MG63 (cell line): ENCODE data around the gene FCRLB. TPM values are rescaled to one million over a fixed set of nuclear protein-coding genes. Genes with fewer than 3 reads are reported as not detected.
"Not testable (repeated sequence)": the region's sequence is repeated elsewhere in the genome, so short reads cannot be mapped to it uniquely, and the experiment has no call there.

Source experiments
- DNase-seq: peaks from one replicate; pipeline ENCODE4 v3.0.0-alpha.2; 2020
- H3K27me3 ChIP-seq: fragments of 250-450 bp; sonication (Bioruptor Pico); 2 replicates; pipeline ENCODE4 v1.5.1; 2020; ENCODE audit warnings: mild to moderate bottlenecking, moderate library complexity
- H3K36me3 ChIP-seq: fragments of 250-450 bp; sonication (Bioruptor Pico); 2 replicates; pipeline ENCODE4 v1.5.1; 2020; ENCODE audit warnings: mild to moderate bottlenecking, moderate library complexity
- H3K4me3 ChIP-seq: fragments of 250-450 bp; sonication (Bioruptor Pico); 2 replicates; pipeline ENCODE4 v1.5.1; 2020; ENCODE audit warnings: mild to moderate bottlenecking, moderate library complexity
- H3K9me3 ChIP-seq: fragments of 250-450 bp; sonication (Bioruptor Pico); 2 replicates; pipeline ENCODE4 v1.5.1; 2020; ENCODE audit warnings: mild to moderate bottlenecking, moderate library complexity
- total RNA-seq: library from RNA; depleted of rRNA; stranded (reverse); fragments of >200 nt; shearing (Covaris generic); gene quantifications from 2 replicates; pipeline ENCODE4 v1.2.3, GENCODE V29; 2014; ENCODE audit warnings: low replicate concordance

The FCRLB gene
- total RNA-seq, 1 experiment from 2014 or later = 3.1 TPM

DNA sequence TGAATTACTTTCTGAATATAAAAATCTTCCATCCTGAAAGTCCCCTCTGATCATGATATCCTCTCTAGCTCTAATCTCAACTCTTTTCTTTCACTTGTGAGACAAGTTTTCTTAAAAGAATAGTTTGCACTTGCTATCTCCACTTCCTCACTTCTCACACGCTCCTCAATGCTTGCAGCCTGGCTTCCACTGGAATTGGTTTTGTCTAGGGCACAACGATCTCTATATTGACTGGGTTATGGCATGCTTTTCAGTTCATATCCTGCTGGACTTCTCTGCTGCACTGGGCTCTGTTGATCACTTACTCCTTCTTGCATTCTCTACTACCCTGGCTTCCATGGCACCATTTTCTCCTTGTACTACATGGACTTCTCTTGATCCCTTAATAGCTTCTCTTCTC lies 13.8 kb upstream of the FCRLB start:
- H3K27me3 ChIP-seq = no peaks in the 10 kb centered on the region
- no peak overlapping the region for H3K4me3 ChIP-seq
- no peaks in the 10 kb centered on the region; the same call in 1 of the 2 replicates for H3K9me3 ChIP-seq
- DNase-seq = no peak
- H3K36me3 ChIP-seq = no peaks in the 10 kb centered on the region

DNA sequence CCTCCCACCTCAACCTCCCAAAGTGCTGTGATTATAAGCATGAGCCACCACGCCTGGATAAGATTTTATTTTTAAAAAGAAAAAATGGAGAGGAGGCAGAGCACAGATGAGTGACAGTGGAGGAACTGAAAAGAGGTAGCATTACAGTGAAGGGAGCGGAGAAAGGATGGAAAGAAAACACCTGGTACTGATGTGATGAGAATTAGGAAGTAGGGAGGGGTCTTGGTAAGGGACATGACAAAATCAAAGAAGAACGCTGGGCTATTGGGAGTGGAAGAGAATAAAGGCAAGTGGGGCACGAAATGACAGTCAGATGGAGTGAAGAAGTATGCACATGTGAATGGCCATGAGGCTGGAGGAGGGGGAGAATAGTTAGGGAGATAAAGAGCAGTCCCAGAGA lies 12.0 kb upstream of the FCRLB start:
- DNase-seq = no peak

DNA sequence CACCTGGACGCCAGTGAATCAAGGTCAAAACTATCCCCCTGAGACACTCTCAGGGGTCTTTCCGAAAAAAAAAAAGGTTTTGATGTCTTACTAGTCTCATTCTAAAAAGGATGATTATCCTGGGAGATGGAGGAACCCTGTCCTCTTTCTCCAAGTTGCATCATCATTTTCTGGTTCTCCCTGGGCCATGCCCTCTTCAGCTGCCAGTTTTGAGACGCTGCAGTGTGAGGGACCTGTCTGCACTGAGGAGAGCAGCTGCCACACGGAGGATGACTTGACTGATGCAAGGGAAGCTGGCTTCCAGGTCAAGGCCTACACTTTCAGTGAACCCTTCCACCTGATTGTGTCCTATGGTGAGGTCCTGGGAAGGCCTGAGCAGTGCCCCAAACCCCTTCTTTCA lies 10.8 kb upstream of the FCRLB start:
- Histone ChIP-seq H3K9me3 (no peaks in the 10 kb centered on the region; the same call in 1 of the 2 replicates), H3K36me3 (no peaks in the 10 kb centered on the region)

More for the DNA sequence above, 12.0 kb upstream of the FCRLB start:
- Histone ChIP-seq H3K36me3 (no peaks in the 10 kb centered on the region), H3K4me3 (no peak overlapping the region), H3K27me3 (no peaks in the 10 kb centered on the region), H3K9me3 (no peaks in the 10 kb centered on the region; the same call in 1 of the 2 replicates)

DNA sequence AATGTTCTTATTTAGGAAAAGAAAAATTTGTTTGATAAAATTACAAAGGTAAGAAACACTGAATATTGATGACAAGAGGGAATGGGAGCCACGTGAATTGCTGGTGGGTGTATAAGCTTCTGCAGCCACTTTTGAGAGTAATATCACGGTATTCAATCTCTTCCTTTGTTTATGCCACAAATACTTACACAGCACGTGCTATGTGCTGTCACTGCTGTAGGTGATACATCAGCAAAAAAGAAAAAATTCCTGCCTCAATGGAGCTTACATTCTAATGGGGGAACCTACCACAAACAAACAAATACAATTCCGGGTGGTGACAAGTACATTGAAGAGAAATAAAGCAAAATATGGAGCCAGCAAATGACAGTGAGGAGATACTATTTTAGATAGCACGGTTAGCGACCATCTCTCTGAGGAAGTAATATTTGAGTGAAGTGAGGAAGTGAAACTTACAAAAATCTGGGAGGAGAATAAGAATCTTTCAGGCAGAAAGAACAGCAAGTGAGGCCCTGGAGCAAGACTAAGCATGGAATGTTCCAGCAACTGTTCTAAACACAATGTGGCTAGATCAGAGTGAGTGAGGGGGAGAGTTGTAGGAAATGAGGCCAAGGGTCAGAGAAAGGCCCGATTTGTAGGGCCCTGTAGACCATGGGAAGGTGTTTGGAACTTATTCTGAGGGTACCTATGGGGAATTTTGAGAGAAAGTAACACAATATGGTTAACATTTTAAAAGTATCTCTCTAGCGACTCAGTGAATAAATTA lies 2.6 kb upstream of the FCRLB start:
- Histone ChIP-seq H3K4me3 (no peak overlapping the region), H3K9me3 (no peaks in the 10 kb centered on the region), H3K27me3 (no peaks in the 10 kb centered on the region), H3K36me3 (no peaks in the 10 kb centered on the region)
- no peak for DNase-seq

More for the DNA sequence above, 10.8 kb upstream of the FCRLB start:
- Histone ChIP-seq H3K27me3 (no peaks in the 10 kb centered on the region), H3K4me3 (no peak overlapping the region)
- no peak for DNase-seq

DNA sequence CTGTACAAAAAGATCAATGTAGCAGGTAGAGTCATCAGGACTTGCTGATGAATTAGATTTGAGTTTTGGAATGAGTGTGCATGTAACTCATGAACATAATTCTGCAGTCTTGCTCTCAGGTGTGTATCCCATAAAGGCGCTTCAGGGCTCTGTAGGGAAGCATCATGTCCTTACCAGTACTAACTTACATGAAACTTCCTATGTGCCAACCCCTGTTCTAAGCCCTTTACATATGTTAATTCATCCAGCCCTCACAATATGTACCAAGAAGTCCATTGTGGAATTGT lies 2.1 kb upstream of the FCRLB start:
- no peak overlapping the region for H3K4me3 ChIP-seq
- no peaks in the 10 kb centered on the region for H3K36me3 ChIP-seq
- DNase-seq = no peak
- no peaks in the 10 kb centered on the region for H3K27me3 ChIP-seq
- no peaks in the 10 kb centered on the region for H3K9me3 ChIP-seq

DNA sequence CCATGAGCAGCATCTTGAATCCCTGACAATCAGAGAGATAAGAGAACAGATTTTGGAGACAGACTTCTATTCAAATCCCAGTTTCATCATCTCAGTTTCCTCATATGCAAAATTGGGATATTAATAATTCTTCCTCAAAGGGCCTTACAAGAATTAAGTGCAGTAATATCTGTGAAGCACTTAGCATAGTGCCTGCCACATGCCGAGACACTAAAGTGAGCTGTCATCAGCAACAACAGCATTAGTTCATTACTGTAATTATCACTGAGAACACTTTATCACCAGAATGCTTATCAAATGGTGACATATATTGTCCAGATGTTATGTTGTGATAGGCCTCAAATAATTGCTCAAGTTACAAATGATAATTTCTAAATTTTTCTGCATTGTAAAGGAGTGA lies 922 bp upstream of the FCRLB start:
- no peaks in the 10 kb centered on the region for H3K9me3 ChIP-seq
- no peak for DNase-seq
- H3K36me3 ChIP-seq = no peaks in the 10 kb centered on the region
- H3K4me3 ChIP-seq = no peak overlapping the region
- H3K27me3 ChIP-seq = no peaks in the 10 kb centered on the region

DNA sequence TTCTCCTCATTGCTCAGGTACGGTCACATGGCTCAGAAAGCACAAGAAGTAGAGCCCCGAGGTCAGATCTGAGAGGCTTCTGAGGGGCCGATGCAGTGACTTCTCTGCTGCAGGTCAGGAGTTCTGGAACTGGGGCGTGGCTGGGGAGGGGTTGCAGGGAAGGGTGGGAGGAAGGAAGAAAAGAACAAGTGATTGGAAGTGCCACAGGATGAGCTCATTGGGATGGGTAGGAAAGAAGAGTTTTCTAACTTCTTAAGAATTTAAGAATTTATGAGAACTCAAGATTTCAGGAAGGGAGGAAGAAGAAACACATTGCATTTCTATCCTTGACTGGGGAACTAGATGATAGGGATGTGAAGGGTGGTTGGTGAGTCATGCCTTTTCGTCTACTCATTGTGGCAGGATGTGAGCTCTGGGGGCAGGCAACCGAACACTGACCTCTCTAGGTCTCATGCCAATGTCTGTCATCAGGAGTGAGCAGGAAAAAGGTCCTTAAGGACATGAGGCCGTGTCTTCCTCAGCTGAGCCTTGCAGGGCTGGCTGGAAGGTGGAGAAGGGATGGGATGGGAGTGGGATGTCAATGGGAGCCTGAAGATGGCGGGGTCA lies 497 bp downstream of the FCRLB start:
- no peaks in the 10 kb centered on the region for H3K9me3 ChIP-seq
- H3K36me3 ChIP-seq = no peaks in the 10 kb centered on the region
- no peak overlapping the region for H3K4me3 ChIP-seq
- H3K27me3 ChIP-seq = no peaks in the 10 kb centered on the region
- DNase-seq = peak; percentile 78

DNA sequence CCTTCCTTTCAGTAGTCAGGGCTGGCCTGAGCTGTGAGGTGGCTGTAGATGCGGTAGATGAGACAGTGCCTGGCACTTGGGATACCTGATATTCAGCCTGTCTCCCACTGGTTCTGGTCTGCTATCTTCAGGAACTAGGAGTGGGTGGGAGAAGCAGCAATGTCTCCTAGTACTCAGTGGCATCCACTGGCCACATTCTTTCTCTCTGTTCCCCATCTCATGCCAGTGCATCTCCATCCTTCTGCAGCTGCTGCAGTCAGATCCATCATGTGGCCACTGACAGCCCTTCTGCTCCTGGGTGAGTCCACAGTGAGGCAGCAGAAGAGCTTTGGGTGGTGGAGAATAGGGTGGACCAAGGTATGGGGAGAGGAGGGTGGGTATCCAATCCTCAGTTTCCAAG lies 1.1 kb downstream of the FCRLB start:
- Histone ChIP-seq H3K4me3 (no peak overlapping the region), H3K36me3 (no peaks in the 10 kb centered on the region), H3K27me3 (no peaks in the 10 kb centered on the region), H3K9me3 (no peaks in the 10 kb centered on the region)
- no peak for DNase-seq

DNA sequence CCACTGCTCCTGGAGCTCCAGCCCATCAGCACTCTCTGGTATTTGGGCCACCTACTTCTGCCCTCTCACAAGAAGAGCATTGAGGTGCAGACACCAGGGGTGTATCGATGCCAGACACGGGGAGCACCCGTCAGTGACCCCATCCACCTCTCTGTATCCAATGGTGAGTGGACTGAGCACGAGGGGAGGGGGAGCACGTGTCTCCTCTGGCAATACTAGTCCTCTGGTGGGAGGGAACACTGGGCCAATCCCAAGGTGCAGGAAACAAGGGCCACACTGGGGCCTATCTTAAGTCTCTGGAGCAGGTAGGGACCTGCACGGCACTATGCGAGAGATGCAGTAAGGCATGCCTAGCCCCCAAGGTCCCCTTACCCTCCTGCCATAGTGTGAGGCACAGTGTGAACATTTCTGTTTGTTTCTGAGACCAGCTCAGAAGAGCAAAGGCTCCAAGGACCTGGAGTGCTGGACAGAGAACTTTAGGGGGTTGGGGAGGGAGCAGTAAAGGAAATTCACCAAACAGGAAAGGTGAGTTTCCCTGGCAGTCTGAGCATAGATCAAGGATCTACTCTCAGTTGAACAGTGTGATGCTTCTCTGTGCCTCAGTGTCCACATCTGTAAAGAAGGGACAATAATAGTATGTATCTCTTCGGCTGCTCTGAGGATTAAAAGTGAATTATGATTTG lies 2.3 kb downstream of the FCRLB start:
- Histone ChIP-seq H3K4me3 (no peak overlapping the region), H3K36me3 (no peaks in the 10 kb centered on the region), H3K9me3 (no peaks in the 10 kb centered on the region), H3K27me3 (no peaks in the 10 kb centered on the region)
- DNase-seq = no peak

DNA sequence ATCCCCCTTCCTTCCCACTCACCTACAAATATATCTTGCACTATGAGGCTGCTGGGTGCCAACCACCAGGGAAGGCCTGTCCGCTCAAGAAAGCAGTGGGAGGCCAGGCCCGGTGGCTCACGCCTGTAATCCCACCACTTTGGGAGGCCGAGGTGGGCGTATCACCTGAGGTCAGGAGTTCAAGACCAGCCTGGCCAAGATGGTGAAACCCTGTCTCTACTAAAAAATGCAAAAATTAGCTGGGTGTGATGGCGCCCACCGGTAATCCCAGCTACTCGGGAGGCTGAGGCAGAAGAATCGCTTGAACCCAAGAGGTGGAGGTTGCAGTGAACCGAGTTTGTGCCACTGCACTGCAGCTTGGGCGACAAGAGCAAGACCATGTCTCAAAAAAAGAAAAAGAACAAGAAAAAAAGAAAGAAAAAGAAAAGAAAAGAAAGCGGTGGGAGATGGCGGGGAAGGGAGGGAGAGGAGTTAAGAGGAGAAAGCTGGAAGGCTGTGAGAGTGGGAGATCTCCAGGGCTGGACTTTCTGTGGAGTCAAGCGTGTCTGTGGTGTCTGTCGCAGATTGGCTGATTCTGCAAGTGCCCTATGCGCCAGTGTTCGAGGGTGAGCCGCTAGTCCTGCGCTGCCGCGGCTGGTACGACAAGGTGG lies 4.0 kb downstream of the FCRLB start:
- peak overlapping the region; percentile 90 for H3K4me3 ChIP-seq
- not testable (repeated sequence) for H3K27me3 ChIP-seq

DNA sequence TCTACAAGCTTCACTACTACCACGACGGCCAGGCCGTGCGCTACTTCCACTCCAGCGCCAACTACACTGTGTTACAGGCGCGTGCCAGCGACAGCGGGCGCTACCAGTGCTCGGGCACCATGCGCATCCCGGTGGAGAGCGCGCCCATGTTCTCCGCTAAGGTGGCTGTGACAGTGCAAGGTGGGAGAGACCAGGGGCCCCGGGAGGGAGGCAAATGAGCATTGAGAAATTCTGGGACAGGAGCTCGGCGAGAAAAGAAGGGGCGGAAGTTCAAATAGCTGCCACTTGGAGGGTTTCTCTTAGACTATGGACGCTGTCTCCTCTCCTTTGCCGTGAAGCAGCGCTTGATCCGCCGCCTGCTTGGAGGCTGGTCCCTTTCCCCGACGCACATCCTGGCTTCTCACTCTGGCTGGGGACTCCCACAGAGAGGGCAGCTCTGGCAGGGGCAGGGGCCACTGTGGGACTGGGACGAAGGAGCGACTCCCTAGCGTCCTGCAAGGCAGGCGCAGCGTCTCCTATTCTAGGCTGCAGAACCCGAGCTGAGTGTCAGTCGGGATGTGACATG lies 4.6 kb downstream of the FCRLB start:
- no peaks in the 10 kb centered on the region for H3K9me3 ChIP-seq
- DNase-seq = peak; percentile 56
- H3K36me3 ChIP-seq = no peaks in the 10 kb centered on the region
- peak overlapping the region; percentile 90 for H3K4me3 ChIP-seq
- H3K27me3 ChIP-seq = no peaks in the 10 kb centered on the region

More for the DNA sequence above, 4.0 kb downstream of the FCRLB start:
- not testable (repeated sequence) for DNase-seq, H3K36me3 ChIP-seq, H3K9me3 ChIP-seq

DNA sequence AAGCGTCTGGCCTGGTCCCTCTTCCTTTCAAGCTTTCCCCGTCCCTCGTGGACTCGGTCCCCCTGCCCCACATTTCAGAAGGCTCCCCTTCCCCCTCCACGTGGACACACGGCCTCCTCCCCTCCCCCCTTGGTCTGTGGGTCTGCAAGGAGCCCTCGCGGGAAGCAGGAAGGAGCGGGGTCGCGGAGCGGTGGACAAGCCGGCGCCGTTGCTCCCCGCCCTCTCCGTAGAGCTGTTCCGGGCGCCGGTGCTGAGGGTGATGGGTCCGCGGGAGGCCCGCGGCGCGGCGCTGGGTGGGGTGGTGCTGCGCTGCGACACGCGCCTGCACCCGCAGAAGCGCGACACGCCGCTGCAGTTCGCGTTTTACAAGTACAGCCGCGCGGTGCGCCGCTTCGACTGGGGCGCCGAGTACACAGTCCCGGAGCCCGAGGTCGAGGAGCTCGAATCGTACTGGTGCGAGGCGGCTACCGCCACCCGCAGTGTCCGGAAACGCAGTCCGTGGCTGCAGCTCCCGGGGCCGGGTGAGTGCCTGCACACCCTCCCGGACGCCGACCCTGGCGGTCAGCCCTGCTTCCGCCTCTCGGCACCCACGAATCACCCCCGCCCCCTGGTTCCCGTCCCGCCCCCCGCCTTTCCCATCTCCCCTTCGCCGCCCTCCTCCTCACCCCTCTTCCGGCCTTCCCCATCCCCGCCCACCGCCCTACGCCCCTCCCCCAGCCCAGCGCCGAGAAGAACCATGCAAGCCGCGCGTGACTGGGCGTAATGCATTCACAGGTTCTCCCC lies 5.3 kb downstream of the FCRLB start:
- Histone ChIP-seq H3K27me3 (no peaks in the 10 kb centered on the region), H3K9me3 (no peaks in the 10 kb centered on the region), H3K4me3 (peak overlapping the region; percentile 90), H3K36me3 (no peaks in the 10 kb centered on the region)
- DNase-seq = peak; percentile 91

DNA sequence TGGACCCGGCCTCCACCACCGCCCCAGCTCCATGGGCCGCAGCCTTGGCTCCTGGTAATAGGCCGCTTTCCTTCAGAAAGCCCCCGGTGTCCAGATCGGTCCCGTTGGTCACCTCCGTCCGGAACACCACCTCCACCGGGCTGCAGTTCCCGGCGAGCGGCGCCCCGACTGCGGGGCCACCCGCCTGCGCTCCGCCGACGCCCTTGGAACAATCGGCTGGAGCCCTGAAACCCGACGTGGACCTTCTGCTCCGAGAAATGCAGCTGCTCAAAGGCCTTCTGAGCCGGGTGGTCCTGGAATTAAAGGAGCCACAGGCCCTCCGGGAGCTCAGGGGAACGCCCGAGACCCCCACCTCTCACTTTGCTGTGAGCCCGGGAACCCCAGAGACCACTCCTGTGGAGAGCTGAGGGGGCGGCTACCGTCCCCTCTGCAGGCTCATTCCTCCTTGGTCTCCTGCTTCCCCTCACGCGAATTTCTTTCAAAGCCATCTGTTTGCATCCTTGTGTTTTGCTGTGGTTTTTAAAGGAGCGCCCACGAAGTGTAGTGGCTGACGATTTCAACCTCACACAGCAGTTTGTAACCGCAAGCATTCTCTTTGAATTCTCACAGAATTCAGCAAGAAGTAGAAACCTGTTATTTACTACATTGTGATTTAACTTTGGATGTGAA lies 6.0 kb downstream of the FCRLB start:
- H3K4me3 ChIP-seq = peak overlapping the region; percentile 90

DNA sequence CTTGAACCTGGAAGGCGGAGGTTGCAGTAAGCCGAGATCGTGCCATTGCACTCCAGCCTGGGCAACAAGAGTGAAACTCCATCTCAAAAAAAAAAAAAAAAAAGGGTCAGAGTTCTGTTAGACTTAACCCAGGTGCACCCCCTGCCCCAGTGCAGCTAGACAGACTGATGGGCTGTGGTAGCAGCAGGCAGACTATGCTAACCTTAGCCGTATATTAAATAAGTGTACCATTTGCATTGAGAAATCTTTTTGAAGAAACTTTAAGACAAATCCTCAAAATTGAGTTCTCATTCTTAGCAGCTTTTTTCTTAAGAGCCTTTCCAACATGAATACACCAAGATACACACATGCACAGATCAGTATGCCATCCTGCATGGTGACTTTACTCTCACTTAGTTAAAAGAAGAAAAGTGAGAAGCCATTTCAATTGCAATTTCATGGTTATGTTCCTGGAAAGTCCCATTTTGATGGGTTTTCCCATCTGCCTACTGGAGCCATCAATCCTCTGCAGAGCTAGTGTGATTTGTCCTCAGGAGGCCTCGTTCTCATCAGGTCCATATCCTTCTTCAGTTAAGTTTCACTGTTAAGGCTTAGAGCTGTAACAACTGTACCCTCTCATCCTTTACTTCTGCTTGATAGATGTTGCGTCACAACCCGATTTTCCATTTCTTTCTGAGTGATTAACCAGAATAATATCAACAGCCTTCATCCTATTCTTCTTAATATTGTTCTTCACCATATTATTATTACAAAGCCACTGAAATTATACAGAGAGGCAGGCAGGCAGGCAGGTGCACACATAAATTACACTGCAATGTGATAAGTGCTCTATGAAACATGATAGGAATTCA lies 7.3 kb downstream of the FCRLB start:
- H3K4me3 ChIP-seq = no peak overlapping the region
- H3K36me3 ChIP-seq = no peaks in the 10 kb centered on the region
- no peaks in the 10 kb centered on the region for H3K9me3 ChIP-seq
- no peak for DNase-seq
- no peaks in the 10 kb centered on the region for H3K27me3 ChIP-seq

More for the DNA sequence above, 6.0 kb downstream of the FCRLB start:
- Histone ChIP-seq H3K27me3 (no peaks in the 10 kb centered on the region), H3K9me3 (no peaks in the 10 kb centered on the region), H3K36me3 (no peaks in the 10 kb centered on the region)
- no peak for DNase-seq

DNA sequence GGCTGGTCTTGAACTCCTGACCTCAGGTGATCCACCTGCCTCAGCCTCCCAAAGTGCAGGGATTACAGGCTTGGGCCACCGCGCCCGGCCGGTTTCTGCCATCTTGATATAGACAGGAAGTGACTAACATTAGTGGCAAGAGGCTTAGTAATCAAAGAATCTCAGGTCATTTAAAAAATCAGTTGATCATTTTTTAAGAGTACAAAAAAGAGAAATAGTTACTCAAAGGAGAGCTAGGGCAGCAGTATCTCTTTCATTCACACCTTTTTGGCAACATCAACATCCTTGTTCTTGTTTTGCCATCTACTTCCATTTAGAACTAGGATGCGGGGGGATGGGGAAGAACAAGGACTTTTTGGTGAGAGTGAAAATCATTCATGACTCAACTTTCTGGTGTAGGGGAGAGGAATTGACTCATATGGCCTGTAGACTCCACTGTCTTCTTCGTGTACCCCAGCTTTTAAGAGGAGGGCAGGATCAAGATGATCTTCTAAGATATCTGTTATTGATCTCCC lies 8.8 kb downstream of the FCRLB start:
- Histone ChIP-seq H3K36me3 (no peaks in the 10 kb centered on the region), H3K4me3 (no peak overlapping the region), H3K9me3 (no peaks in the 10 kb centered on the region), H3K27me3 (no peaks in the 10 kb centered on the region)
- DNase-seq = peak; percentile 14
